Measurements from ENCODE around the gene LIPC.

LIPC gene

GRCh38 chr15:58527573-58528187, 95.9 kb downstream of the LIPC start:
- H3K27ac ChIP-seq = no peak overlapping the region
- no peak for DNase-seq (ENCODE audit: low read depth, low spot score)

- no peak overlapping the region for H3K27ac ChIP-seq
- no peak for DNase-seq (ENCODE audit: low read depth, low spot score)
Measured at GRCh38 chr15:58528188-58528870, 96.5 kb downstream of the LIPC start.

GRCh38 chr15:58529041-58529440, 97.2 kb downstream of the LIPC start:
- no peak overlapping the region for H3K27ac ChIP-seq
- DNase-seq (ENCODE audit: low read depth, low spot score) = no peak

GRCh38 chr15:58530056-58530590, 98.3 kb downstream of the LIPC start:
- H3K27ac ChIP-seq = no peak overlapping the region
- no peak for DNase-seq (ENCODE audit: low read depth, low spot score)

- no peak for DNase-seq (ENCODE audit: low read depth, low spot score)
- H3K27ac ChIP-seq = no peak overlapping the region
Measured at GRCh38 chr15:58532126-58532525, 100.3 kb downstream of the LIPC start.

GRCh38 chr15:58534556-58534955, 102.8 kb downstream of the LIPC start:
- no peak for DNase-seq (ENCODE audit: low read depth, low spot score)
- no peak overlapping the region for H3K27ac ChIP-seq

GRCh38 chr15:58535337-58535736, 103.5 kb downstream of the LIPC start:
- H3K27ac ChIP-seq = no peak overlapping the region
- no peak for DNase-seq (ENCODE audit: low read depth, low spot score)

- no peak for DNase-seq (ENCODE audit: low read depth, low spot score)
- no peak overlapping the region for H3K27ac ChIP-seq
Measured at GRCh38 chr15:58535894-58536293, 104.1 kb downstream of the LIPC start.

- DNase-seq (ENCODE audit: low read depth, low spot score) = no peak
- no peak overlapping the region for H3K27ac ChIP-seq
Measured at GRCh38 chr15:58536414-58536813, 104.6 kb downstream of the LIPC start.

- H3K27ac ChIP-seq = no peak overlapping the region
- no peak for DNase-seq (ENCODE audit: low read depth, low spot score)
Measured at GRCh38 chr15:58537033-58537432, 105.2 kb downstream of the LIPC start.

GRCh38 chr15:58538225-58538727, 106.5 kb downstream of the LIPC start:
- DNase-seq (ENCODE audit: low read depth, low spot score) = no peak
- H3K27ac ChIP-seq = no peak overlapping the region

GRCh38 chr15:58538901-58539300, 107.1 kb downstream of the LIPC start:
- no peak for DNase-seq (ENCODE audit: low read depth, low spot score)
- H3K27ac ChIP-seq = no peak overlapping the region

GRCh38 chr15:58539548-58539947, 107.8 kb downstream of the LIPC start:
- H3K27ac ChIP-seq = no peak overlapping the region
- DNase-seq (ENCODE audit: low read depth, low spot score) = no peak

GRCh38 chr15:58541410-58542087, 109.8 kb downstream of the LIPC start:
- no peak for DNase-seq (ENCODE audit: low read depth, low spot score)
- no peak overlapping the region for H3K27ac ChIP-seq

GRCh38 chr15:58543664-58544335, 112.0 kb downstream of the LIPC start:
- DNase-seq (ENCODE audit: low read depth, low spot score) = no peak
- H3K27ac ChIP-seq = no peak overlapping the region

- no peak overlapping the region for H3K27ac ChIP-seq
- no peak for DNase-seq (ENCODE audit: low read depth, low spot score)
Measured at GRCh38 chr15:58544756-58545155, 113.0 kb downstream of the LIPC start.

- no peak for DNase-seq (ENCODE audit: low read depth, low spot score)
- no peak overlapping the region for H3K27ac ChIP-seq
Measured at GRCh38 chr15:58545307-58546065, 113.7 kb downstream of the LIPC start.

- no peak for DNase-seq (ENCODE audit: low read depth, low spot score)
- H3K27ac ChIP-seq = no peak overlapping the region
Measured at GRCh38 chr15:58546066-58546591, 114.3 kb downstream of the LIPC start.

All from epithelial cell of prostate (primary cell).